BJ (cell line): ENCODE measurements around the gene STARD7. TPM values are rescaled to one million over a fixed set of nuclear protein-coding genes. Genes with fewer than 3 reads are reported as not detected.

Source experiments
- CTCF ChIA-PET: fragments of 350-600 bp; formaldehyde crosslinking; extraction: SDS; loops from one replicate; lab custom pipeline; 2021; ENCODE audit warnings: antibody characterized with exemption, inconsistent platforms; lab: Yijun Ruan, JAX
- POLR2A ChIA-PET: fragments of 300-600 bp; sonication (Branson Sonifier 250); formaldehyde crosslinking; extraction: SDS; loops from one replicate; lab custom pipeline; 2021; ENCODE audit warnings: antibody characterized with exemption; lab: Charles Lee
- DNase-seq: peaks from one replicate; pipeline ENCODE4 v3.0.0-alpha.2; 2011; ENCODE audit warnings: low read depth
- H3K27me3 ChIP-seq: 2 replicates; pipeline ENCODE4 v1.6.0; 2011; ENCODE audit warnings: low read length; ENCODE audit not compliant: control insufficient read depth, insufficient read depth
- H3K36me3 ChIP-seq: 2 replicates; pipeline ENCODE4 v1.5.1; 2011; ENCODE audit warnings: low read length; ENCODE audit not compliant: control insufficient read depth, insufficient read depth
- H3K4me3 ChIP-seq: 2 replicates; pipeline ENCODE4 v1.5.1; 2011; ENCODE audit warnings: low read depth, mild to moderate bottlenecking, control low read depth, low read length
- CTCF ChIP-seq: IDR thresholded peaks from 2 replicates; pipeline ENCODE4 v1.5.1; 2011; ENCODE audit warnings: low read depth, mild to moderate bottlenecking, control low read depth, inconsistent platforms, low read length, moderate library complexity; ENCODE audit not compliant: insufficient read depth
- polyA plus RNA-seq: library from polyadenylated mRNA; depleted of rRNA; stranded (reverse); fragments of >200 nt; gene quantifications from 2 replicates; pipeline ENCODE4 v1.2.3, GENCODE V29; 2011

STARD7 gene
- polyA plus RNA-seq, 1 experiment, result 56.1 TPM

- H3K36me3 ChIP-seq, result peaks cover 15% of the 10 kb centered on the region
- no peak overlapping the region for H3K4me3 ChIP-seq
- no peak for TF ChIP-seq CTCF
- no peaks in the 10 kb centered on the region for H3K27me3 ChIP-seq
- no peak for DNase-seq
- POLR2A ChIA-PET, result no interaction called here
- CTCF ChIA-PET, result interaction anchor here (1.6 to 7.0 kb wide), 3 partner anchors 7 to 43 kb away, joined by 3 to 39 read pairs (median 9); partner anchors contain the start of gene ASTL
These were observed 27.1 kb downstream of the STARD7 start for GRCh38 chr2:96181529-96181928.

DNA sequence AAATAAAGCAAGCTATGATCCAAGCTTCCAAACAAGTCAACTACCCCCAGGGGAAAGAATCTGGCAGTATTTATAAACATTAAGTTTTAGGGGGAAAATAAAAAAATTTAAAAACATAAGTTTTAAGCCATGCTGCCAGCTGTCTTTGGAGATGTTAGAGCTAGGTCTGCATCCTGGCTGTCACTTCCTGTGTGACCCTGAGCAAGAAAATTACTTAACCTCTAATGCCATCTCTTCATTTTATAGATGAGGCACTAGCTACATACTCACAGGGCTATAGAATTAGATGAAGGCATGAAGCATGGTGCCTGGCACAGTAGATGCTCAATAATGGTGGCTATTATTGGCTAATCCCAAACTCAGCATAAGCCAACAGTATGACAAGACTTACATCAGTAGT lies 28.1 kb downstream of the STARD7 start:
- ChIA-PET POLR2A (no interaction called here), CTCF (interaction anchor here (1.0 to 1.6 kb wide), 3 partner anchors 10 to 87 kb away, joined by 4 to 9 read pairs (median 7); partner anchors contain the start of gene ASTL)
- H3K36me3 ChIP-seq, result peaks cover 8% of the 10 kb centered on the region
- no peak overlapping the region for H3K4me3 ChIP-seq
- no peaks in the 10 kb centered on the region for H3K27me3 ChIP-seq
- TF ChIP-seq CTCF, result no peak
- no peak for DNase-seq

DNA sequence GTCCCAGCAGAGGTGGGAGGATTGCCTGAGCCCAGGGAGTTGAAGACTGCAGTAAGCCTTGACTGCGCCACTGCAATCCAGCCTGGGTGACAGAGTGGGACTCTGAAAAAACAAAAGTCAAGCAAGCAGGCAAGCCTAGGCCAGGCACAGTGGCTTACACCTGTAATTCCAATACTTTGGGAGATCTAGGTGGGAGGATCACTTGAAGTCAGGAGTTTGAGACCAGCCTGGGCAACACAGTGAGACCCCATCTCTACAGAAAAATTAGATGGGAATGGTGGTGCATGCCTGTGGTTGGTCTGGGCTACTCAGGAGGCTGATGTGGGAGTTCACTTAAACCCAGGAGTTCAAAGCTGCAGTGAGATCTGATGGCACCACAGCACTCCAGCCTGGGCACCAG lies 28.6 kb downstream of the STARD7 start:
- Histone ChIP-seq H3K36me3 (peaks cover 8% of the 10 kb centered on the region), H3K4me3 (no peak overlapping the region), H3K27me3 (no peaks in the 10 kb centered on the region)
- POLR2A ChIA-PET, result no interaction called here
- DNase-seq, result no peak
- CTCF ChIA-PET, result interaction anchor here (1.0 to 1.6 kb wide), 3 partner anchors 10 to 87 kb away, joined by 4 to 9 read pairs (median 7); partner anchors contain the start of gene ASTL
- TF ChIP-seq CTCF, result no peak

GRCh38 chr2:96176661-96177060 lies 32.0 kb downstream of the STARD7 start:
- CTCF ChIA-PET, result interaction anchor here (4.3 kb wide), 1 partner anchor 38 kb away, joined by 121 read pairs; the partner anchor contains the start of gene ASTL
- Histone ChIP-seq H3K4me3 (no peak overlapping the region), H3K36me3 (no peaks in the 10 kb centered on the region; the same call in 1 of the 2 replicates), H3K27me3 (no peaks in the 10 kb centered on the region)
- no peak for TF ChIP-seq CTCF
- no peak for DNase-seq
- POLR2A ChIA-PET, result no interaction called here

- ChIA-PET CTCF (interaction anchor here (0.8 to 4.3 kb wide), 7 partner anchors 9 to 183 kb away, joined by 3 to 121 read pairs (median 12); partner anchors contain the start of gene ASTL), POLR2A (no interaction called here)
These were observed 32.7 kb downstream of the STARD7 start for GRCh38 chr2:96175951-96176350.

More at GRCh38 chr2:96175951-96176350, 32.7 kb downstream of the STARD7 start:
- Histone ChIP-seq H3K4me3 (no peak overlapping the region), H3K36me3 (no peaks in the 10 kb centered on the region; the same call in 1 of the 2 replicates), H3K27me3 (no peaks in the 10 kb centered on the region)
- no peak for TF ChIP-seq CTCF
- DNase-seq, result peak; percentile 6
